Vagina (tissue), 2 donors: Measurements from ENCODE around the gene GHR. TPM values are rescaled to one million over a fixed set of nuclear protein-coding genes. Genes with fewer than 3 reads are reported as not detected.

Experiments
- DNase-seq, 2 donors: peaks; one replicate each; pipeline ENCODE4 v3.0.0-alpha.2; 2017; ENCODE audit errors: extremely low spot score in 2 of 2
- H3K27ac ChIP-seq: fragments of 200-600 bp; sonication (generic); one replicate; pipeline ENCODE4 v1.5.1; 2019
- H3K27me3 ChIP-seq: fragments of 200-600 bp; sonication (generic); one replicate; pipeline ENCODE4 v1.5.1; 2019
- H3K36me3 ChIP-seq, 2 donors: fragments of 200-600 bp; sonication (generic); one replicate each; pipeline ENCODE4 v1.5.1; 2017 to 2019
- H3K4me1 ChIP-seq: fragments of 200-600 bp; sonication (generic); one replicate; pipeline ENCODE4 v1.5.1; 2019
- H3K4me3 ChIP-seq, 2 donors: fragments of 200-600 bp; sonication (generic); 1 replicate in 1 of 2; 2 replicates in 1 of 2; pipeline ENCODE4 v1.5.1; 2016 to 2019
- H3K9me3 ChIP-seq: fragments of 200-600 bp; sonication (generic); one replicate; pipeline ENCODE4 v1.5.1; 2019
- POLR2A ChIP-seq, 2 donors: fragments of 450-650 bp; IDR thresholded peaks; one replicate each; pipeline ENCODE4 v1.6.1; 2017; ENCODE audit warnings: antibody characterized with exemption in 2 of 2, mild to moderate bottlenecking in 2 of 2, moderate library complexity in 2 of 2
- POLR2AphosphoS5 ChIP-seq, 2 donors: sonication (generic); formaldehyde crosslinking; IDR thresholded peaks; one replicate each; pipeline ENCODE4 v1.9.0; 2017; ENCODE audit warnings: antibody characterized with exemption in 2 of 2, mild to moderate bottlenecking in 2 of 2, low read depth in 1 of 2; ENCODE audit not compliant: insufficient read depth in 1 of 2
- intact Hi-C: fragments of 100-400 bp; cut with DNase I; formaldehyde crosslinking; loops from one replicate; pipeline ENCODE4 v1.15.1; 2023
- total RNA-seq: library from RNA; depleted of rRNA; stranded (reverse); fragments of >200 nt; gene quantifications from one replicate; pipeline ENCODE4 v1.2.3, GENCODE V29; 2016
- TF ChIP-seq, protein P1 (sequence below), 3 experiments: fragments of 450-650 bp in 2 of 3; fragments of 200-600 bp in 1 of 3; sonication (generic) in 1 of 3; IDR thresholded peaks; one replicate each; pipeline ENCODE4 v1.5.1; 2017 to 2019; ENCODE audit warnings: antibody characterized with exemption in 3 of 3, mild to moderate bottlenecking in 2 of 3, moderate library complexity in 2 of 3

Gene GHR
- total RNA-seq, 1 donor from 2014 or later = 16.7 TPM

DNA sequence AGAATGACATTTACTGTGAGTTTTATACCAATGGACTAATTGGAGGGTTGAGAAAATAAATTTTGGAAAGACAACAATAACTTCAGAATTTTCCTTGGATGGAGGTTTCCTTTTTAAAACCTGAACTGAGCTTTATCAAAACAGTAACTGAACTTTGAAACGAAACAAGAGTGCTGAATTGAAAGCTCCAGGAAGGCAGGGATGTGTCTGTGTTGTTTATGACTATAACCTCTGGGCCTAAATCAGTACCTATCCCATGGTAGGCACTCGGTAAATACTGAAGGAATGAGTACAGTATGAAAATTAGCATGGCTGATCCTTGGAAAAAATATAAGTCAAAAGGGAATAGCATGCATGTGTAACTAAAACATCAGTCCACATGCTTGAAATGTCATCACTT, 93.9 kb downstream of the GHR start:
- TF ChIP-seq, protein P1, sequence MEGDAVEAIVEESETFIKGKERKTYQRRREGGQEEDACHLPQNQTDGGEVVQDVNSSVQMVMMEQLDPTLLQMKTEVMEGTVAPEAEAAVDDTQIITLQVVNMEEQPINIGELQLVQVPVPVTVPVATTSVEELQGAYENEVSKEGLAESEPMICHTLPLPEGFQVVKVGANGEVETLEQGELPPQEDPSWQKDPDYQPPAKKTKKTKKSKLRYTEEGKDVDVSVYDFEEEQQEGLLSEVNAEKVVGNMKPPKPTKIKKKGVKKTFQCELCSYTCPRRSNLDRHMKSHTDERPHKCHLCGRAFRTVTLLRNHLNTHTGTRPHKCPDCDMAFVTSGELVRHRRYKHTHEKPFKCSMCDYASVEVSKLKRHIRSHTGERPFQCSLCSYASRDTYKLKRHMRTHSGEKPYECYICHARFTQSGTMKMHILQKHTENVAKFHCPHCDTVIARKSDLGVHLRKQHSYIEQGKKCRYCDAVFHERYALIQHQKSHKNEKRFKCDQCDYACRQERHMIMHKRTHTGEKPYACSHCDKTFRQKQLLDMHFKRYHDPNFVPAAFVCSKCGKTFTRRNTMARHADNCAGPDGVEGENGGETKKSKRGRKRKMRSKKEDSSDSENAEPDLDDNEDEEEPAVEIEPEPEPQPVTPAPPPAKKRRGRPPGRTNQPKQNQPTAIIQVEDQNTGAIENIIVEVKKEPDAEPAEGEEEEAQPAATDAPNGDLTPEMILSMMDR (IDR thresholded peaks at IDR 0.05) = no peak
- TF ChIP-seq POLR2A (IDR thresholded peaks at IDR 0.05) = no peak
- no peak for TF ChIP-seq POLR2AphosphoS5 (IDR thresholded peaks at IDR 0.05; ENCODE audit: insufficient read depth in 1 of 2, low read depth in 1 of 2)
- no peak for DNase-seq
- H3K4me1 ChIP-seq = peaks cover 22% of the 10 kb centered on the region
- no peaks in the 10 kb centered on the region for H3K9me3 ChIP-seq
- H3K27ac ChIP-seq = no peak overlapping the region
- no peaks in the 10 kb centered on the region for H3K36me3 ChIP-seq
- intact Hi-C loops = no loop called here
- H3K27me3 ChIP-seq = no peaks in the 10 kb centered on the region
- H3K4me3 ChIP-seq = no peak overlapping the region

DNA sequence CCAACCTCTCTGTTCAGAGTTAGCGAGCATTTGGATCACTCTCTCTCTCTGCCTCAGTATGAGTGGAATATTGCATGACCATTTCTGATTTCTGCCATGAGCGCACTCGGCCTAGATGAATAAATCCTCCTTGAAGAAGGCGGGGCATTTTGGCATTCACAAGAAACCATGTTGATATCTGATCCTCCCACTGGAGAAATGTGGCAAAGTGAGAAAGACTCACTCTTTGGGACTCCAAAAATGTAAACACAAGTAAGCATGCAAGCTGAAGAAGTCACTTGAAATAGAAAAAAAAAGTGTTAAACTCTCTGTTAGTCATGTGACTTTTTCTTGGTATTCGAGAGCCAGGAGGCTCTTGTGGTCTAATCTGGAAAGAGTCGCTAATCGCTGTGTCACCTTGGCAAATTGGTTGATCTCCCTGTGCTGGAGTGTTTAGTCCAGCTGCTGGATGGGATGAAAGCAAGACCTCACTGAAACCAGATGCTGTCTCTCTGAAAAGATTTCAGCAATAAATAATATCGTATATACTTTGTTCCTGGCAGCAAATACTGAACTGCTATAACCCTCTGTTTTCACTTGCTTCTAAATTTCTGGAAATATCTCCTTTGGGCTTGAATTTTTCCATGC, 95.5 kb downstream of the GHR start:
- intact Hi-C loops = no loop called here
- Histone ChIP-seq H3K4me1 (peaks cover 22% of the 10 kb centered on the region), H3K27me3 (no peaks in the 10 kb centered on the region), H3K9me3 (no peaks in the 10 kb centered on the region), H3K4me3 (no peak overlapping the region), H3K27ac (peak overlapping the region; percentile 15), H3K36me3 (no peaks in the 10 kb centered on the region)
- TF ChIP-seq POLR2A (IDR thresholded peaks at IDR 0.05) (no peak), POLR2AphosphoS5 (IDR thresholded peaks at IDR 0.05; ENCODE audit: insufficient read depth in 1 of 2, low read depth in 1 of 2) (no peak)
- TF ChIP-seq, protein P1 (IDR thresholded peaks at IDR 0.05) = no peak
- DNase-seq = no peak

DNA sequence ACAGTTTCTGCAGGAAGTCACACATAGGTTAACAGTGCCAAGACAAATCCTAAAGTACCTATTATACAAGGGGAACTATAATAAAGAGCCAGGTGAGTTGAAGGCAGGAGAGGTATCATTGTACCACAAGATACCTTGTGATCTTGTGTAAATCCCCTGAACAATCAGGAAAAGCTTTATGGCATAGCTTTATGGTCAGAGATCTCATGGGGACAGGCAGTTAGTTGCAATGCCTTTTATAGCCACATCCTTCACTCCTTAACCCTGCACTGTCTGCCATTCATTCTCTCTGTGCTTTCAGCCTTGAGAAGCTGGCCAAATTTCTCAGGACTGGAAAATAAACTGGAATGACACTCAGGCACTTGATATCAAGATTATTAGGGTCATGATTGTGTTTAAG, 97.0 kb downstream of the GHR start:
- H3K9me3 ChIP-seq = no peaks in the 10 kb centered on the region
- no peak overlapping the region for H3K27ac ChIP-seq
- DNase-seq = no peak
- no peaks in the 10 kb centered on the region for H3K27me3 ChIP-seq
- TF ChIP-seq POLR2A (IDR thresholded peaks at IDR 0.05) (no peak), POLR2AphosphoS5 (IDR thresholded peaks at IDR 0.05; ENCODE audit: insufficient read depth in 1 of 2, low read depth in 1 of 2) (no peak)
- TF ChIP-seq, protein P1 (IDR thresholded peaks at IDR 0.05) = no peak
- intact Hi-C loops = no loop called here
- peaks cover 22% of the 10 kb centered on the region for H3K4me1 ChIP-seq
- no peaks in the 10 kb centered on the region for H3K36me3 ChIP-seq
- H3K4me3 ChIP-seq = no peak overlapping the region

- Histone ChIP-seq H3K4me1 (peaks cover 22% of the 10 kb centered on the region), H3K4me3 (no peak overlapping the region), H3K9me3 (no peaks in the 10 kb centered on the region), H3K36me3 (no peaks in the 10 kb centered on the region), H3K27ac (no peak overlapping the region), H3K27me3 (no peaks in the 10 kb centered on the region)
- TF ChIP-seq, protein P1 (IDR thresholded peaks at IDR 0.05) = no peak
- TF ChIP-seq POLR2AphosphoS5 (IDR thresholded peaks at IDR 0.05; ENCODE audit: insufficient read depth in 1 of 2, low read depth in 1 of 2) (no peak), POLR2A (IDR thresholded peaks at IDR 0.05) (no peak)
- DNase-seq = no peak
- intact Hi-C loops = no loop called here
Measured at GRCh38 chr5:42520957-42521356, 97.7 kb downstream of the GHR start.

- no peaks in the 10 kb centered on the region for H3K27me3 ChIP-seq
- no peaks in the 10 kb centered on the region for H3K36me3 ChIP-seq
- no peak overlapping the region for H3K4me3 ChIP-seq
- TF ChIP-seq POLR2A (IDR thresholded peaks at IDR 0.05) (no peak), POLR2AphosphoS5 (IDR thresholded peaks at IDR 0.05; ENCODE audit: insufficient read depth in 1 of 2, low read depth in 1 of 2) (no peak)
- TF ChIP-seq, protein P1 (IDR thresholded peaks at IDR 0.05) = no peak
- DNase-seq = no peak
- intact Hi-C loops = no loop called here
- peaks cover 18% of the 10 kb centered on the region for H3K4me1 ChIP-seq
- no peaks in the 10 kb centered on the region for H3K9me3 ChIP-seq
- no peak overlapping the region for H3K27ac ChIP-seq
Measured at GRCh38 chr5:42521406-42521805, 98.2 kb downstream of the GHR start.
